ENCODE results near the gene IRF2BP1. TPM values are rescaled to one million over a fixed set of nuclear protein-coding genes. Genes with fewer than 3 reads are reported as not detected.
A peak's percentile ranks its signal among the peaks of the same experiment; 100 is the strongest.

Gene IRF2BP1
- total and polyA plus RNA-seq, 8 donors, result 11.5 to 75.9 (median 13.4) TPM; not detected in 1

GRCh38 chr19:45884682-45885555 is 1.0 kb downstream of the IRF2BP1 start:
- intact Hi-C loops (cut with DNase I; ENCODE audit: low total_unique reads), result no loop called here
- 27 to 60% (median 45%) methylated on average over 39 to 72 of the region's 72 CpGs for WGBS, 5 donors
- DNase-seq, result peak; percentile 31 to 62
- H3K36me3 ChIP-seq, result peaks cover 0 to 14% (median 10%) of the 10 kb centered on the region in 4 donors
- H3K4me3 ChIP-seq, result peak overlapping the region; percentile 70 to 80 (median 76)
- no peaks in the 10 kb centered on the region for H3K27me3 ChIP-seq
- H3K9me3 ChIP-seq, result no peaks in the 10 kb centered on the region
- H3K4me1 ChIP-seq, result peaks cover 47 to 68% (median 67%) of the 10 kb centered on the region in 4 donors
- TF ChIP-seq POLR2AphosphoS5 (IDR thresholded peaks at IDR 0.05) (no peak), POLR2A (IDR thresholded peaks at IDR 0.05) (no peak), EP300 (IDR thresholded peaks at IDR 0.05) (no peak)
- TF ChIP-seq, protein P1, sequence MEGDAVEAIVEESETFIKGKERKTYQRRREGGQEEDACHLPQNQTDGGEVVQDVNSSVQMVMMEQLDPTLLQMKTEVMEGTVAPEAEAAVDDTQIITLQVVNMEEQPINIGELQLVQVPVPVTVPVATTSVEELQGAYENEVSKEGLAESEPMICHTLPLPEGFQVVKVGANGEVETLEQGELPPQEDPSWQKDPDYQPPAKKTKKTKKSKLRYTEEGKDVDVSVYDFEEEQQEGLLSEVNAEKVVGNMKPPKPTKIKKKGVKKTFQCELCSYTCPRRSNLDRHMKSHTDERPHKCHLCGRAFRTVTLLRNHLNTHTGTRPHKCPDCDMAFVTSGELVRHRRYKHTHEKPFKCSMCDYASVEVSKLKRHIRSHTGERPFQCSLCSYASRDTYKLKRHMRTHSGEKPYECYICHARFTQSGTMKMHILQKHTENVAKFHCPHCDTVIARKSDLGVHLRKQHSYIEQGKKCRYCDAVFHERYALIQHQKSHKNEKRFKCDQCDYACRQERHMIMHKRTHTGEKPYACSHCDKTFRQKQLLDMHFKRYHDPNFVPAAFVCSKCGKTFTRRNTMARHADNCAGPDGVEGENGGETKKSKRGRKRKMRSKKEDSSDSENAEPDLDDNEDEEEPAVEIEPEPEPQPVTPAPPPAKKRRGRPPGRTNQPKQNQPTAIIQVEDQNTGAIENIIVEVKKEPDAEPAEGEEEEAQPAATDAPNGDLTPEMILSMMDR (IDR thresholded peaks at IDR 0.05), result no peak
- H3K27ac ChIP-seq, result peak overlapping the region; percentile 74 to 96 (median 93)

DNA sequence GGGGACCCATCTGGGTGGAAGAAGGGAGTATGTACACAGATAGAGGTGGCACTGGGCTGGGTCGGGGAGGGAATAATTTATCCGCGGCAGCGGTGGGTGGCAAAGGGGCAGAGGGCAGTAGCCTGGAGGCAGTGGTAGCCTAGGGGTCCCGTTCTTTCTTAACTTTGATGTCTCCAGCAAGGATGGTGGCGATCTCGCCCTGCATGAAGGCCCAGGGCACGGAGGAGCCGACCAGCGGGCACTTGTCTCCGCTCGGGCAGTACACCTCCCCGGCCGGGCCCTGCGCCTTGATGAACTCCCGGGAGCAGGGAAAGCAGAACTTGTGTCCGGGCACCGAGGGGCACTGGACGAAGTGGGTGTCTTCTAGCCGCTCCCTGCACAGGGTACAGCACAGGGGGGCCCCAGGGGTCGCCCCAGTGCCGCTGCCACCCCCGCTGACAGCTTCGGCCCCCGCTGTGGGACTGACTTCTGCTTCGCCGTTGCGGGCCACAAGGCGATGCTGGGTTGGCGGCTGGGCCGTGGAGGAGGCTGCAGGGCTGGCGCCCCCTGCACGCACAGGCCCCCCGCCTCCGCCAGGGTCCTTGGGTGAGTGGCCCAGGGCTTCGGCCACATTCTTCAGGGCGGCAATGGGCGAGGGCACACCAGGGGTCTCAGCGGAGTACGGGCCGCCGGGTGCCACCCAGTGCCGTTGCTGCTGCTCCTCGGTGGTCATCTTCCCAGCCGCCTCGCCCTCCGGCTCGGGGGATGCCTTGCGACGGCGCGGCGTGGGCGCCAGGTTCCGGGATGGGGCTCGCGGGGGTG is 1.9 kb downstream of the IRF2BP1 start:
- Histone ChIP-seq H3K27me3 (peaks cover 0 to 5% (median 0%) of the 10 kb centered on the region in 3 donors), H3K4me1 (peaks cover 49 to 76% (median 75%) of the 10 kb centered on the region in 4 donors), H3K27ac (peak overlapping the region; percentile 74 to 96 (median 93)), H3K9me3 (no peaks in the 10 kb centered on the region), H3K36me3 (peaks cover 0 to 11% (median 10%) of the 10 kb centered on the region in 4 donors), H3K4me3 (peak overlapping the region; percentile 70 to 80 (median 76))
- intact Hi-C loops (cut with DNase I; ENCODE audit: low total_unique reads), result no loop called here
- TF ChIP-seq POLR2A (IDR thresholded peaks at IDR 0.05) (no peak), EP300 (IDR thresholded peaks at IDR 0.05) (no peak), POLR2AphosphoS5 (IDR thresholded peaks at IDR 0.05) (no peak)
- TF ChIP-seq, protein P1 (IDR thresholded peaks at IDR 0.05), result no peak
- WGBS, 5 donors, result 40 to 78% (median 65%) methylated on average over 25 to 57 of the region's 57 CpGs
- DNase-seq, result peak in 1 of 2 donors; percentile 43

DNA sequence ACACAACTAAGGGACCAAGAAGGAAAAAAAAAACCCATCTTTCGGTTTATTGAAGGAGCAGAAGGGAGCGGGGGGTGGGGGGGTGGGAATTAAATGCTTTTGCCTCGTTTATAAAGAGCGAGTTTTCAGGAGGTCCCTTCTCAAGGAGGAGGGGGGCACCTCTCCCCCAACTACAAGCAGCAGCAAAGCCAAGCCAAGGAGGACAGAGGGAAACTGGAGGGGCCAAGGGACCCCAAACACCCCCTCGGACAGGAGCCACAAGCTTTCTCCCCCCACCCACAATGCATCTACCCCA is 2.4 kb downstream of the IRF2BP1 start:
- no peak for TF ChIP-seq POLR2AphosphoS5 (IDR thresholded peaks at IDR 0.05)
- TF ChIP-seq, protein P1 (IDR thresholded peaks at IDR 0.05), result peak in 1 of 7 experiments; percentile 50
- Histone ChIP-seq H3K27me3 (peaks cover 0 to 7% (median 0%) of the 10 kb centered on the region in 3 donors), H3K4me1 (peaks cover 55 to 82% (median 80%) of the 10 kb centered on the region in 4 donors), H3K36me3 (peaks cover 0 to 11% (median 10%) of the 10 kb centered on the region in 4 donors), H3K27ac (peak overlapping the region; percentile 74 to 96 (median 93)), H3K9me3 (no peaks in the 10 kb centered on the region), H3K4me3 (peak overlapping the region; percentile 70 to 80 (median 76))
- WGBS, 5 donors, result 6 to 18% (median 7%) methylated on average over 5 of the region's 5 CpGs
- no peak for DNase-seq
- intact Hi-C loops (cut with DNase I; ENCODE audit: low total_unique reads), result no loop called here
